ENCODE measurements around the gene RASSF5. TPM values are rescaled to one million over a fixed set of nuclear protein-coding genes. Genes with fewer than 3 reads are reported as not detected.

Gene RASSF5
- polyA plus RNA-seq, 2 of the 4 experiments (the other 2 are of a cell fraction), result 2.0 to 2.2 TPM

DNA sequence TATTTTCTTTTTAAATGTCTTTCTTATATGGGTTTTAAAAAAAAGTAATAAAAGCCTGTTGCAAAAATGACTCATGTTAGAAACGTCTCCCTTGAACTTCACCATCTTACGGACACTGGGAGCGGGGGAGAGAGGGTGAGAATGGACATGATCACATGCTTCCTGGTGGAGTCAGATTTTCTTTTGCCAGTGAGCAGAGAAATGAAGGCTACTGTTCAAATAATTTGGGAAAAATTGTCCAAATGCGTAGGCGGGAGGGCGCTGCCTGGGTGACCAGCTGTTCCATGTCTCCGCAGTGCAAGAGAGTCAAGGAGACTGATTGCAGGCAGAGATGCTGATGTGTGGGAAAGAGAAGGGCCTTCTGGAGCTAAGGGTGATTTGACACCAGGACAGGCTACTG is 81.9 kb downstream of the RASSF5 start:
- 83% methylated on average over 7 of the region's 7 CpGs for WGBS (ENCODE audit: missing lambda C conversion rate)
- ATAC-seq, result no peak
- H3K4me2 ChIP-seq, result no peak overlapping the region
- DNase-seq (ENCODE audit: low read depth in 1 of 2, low spot score in 1 of 2), result no peak
- CTCF ChIA-PET, result interaction anchor here (1.0 to 10.1 kb wide), 4 partner anchors 44 to 112 kb away, joined by 4 to 188 read pairs (median 12); no protein-coding TSS in a partner anchor
- H3K9me3 ChIP-seq, result no peaks in the 10 kb centered on the region
- H3K4me1 ChIP-seq, result no peaks in the 10 kb centered on the region
- no peak overlapping the region for H3K27ac ChIP-seq
- TF ChIP-seq HOXA7 (CRISPR knock-in tag; IDR thresholded peaks at IDR 0.05), result no peak
- TF ChIP-seq RFX5 (IDR thresholded peaks at IDR 0.05), result no peak
- no peak for TF ChIP-seq TFCP2L1 (CRISPR knock-in tag; IDR thresholded peaks at IDR 0.05)
- no peak for TF ChIP-seq NR3C1 (IDR thresholded peaks at IDR 0.05)
- TF ChIP-seq ZSCAN20 (CRISPR knock-in tag; IDR thresholded peaks at IDR 0.05), result no peak
- TF ChIP-seq RAD21 (conservative IDR thresholded peaks at IDR 0.05 in 1 of 2, IDR thresholded peaks at IDR 0.05 in 1 of 2), result no peak
- no peak for TF ChIP-seq PHF8 (IDR thresholded peaks at IDR 0.05; ENCODE audit: borderline replicate concordance, low read depth)
- no peak for TF ChIP-seq FOXS1 (CRISPR knock-in tag; IDR thresholded peaks at IDR 0.05)
- no peak for TF ChIP-seq EHMT2 (IDR thresholded peaks at IDR 0.05; ENCODE audit: low read depth)
- TF ChIP-seq, protein P1, sequence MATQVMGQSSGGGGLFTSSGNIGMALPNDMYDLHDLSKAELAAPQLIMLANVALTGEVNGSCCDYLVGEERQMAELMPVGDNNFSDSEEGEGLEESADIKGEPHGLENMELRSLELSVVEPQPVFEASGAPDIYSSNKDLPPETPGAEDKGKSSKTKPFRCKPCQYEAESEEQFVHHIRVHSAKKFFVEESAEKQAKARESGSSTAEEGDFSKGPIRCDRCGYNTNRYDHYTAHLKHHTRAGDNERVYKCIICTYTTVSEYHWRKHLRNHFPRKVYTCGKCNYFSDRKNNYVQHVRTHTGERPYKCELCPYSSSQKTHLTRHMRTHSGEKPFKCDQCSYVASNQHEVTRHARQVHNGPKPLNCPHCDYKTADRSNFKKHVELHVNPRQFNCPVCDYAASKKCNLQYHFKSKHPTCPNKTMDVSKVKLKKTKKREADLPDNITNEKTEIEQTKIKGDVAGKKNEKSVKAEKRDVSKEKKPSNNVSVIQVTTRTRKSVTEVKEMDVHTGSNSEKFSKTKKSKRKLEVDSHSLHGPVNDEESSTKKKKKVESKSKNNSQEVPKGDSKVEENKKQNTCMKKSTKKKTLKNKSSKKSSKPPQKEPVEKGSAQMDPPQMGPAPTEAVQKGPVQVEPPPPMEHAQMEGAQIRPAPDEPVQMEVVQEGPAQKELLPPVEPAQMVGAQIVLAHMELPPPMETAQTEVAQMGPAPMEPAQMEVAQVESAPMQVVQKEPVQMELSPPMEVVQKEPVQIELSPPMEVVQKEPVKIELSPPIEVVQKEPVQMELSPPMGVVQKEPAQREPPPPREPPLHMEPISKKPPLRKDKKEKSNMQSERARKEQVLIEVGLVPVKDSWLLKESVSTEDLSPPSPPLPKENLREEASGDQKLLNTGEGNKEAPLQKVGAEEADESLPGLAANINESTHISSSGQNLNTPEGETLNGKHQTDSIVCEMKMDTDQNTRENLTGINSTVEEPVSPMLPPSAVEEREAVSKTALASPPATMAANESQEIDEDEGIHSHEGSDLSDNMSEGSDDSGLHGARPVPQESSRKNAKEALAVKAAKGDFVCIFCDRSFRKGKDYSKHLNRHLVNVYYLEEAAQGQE (IDR thresholded peaks at IDR 0.05), result no peak
- no peak for TF ChIP-seq TP53 (CRISPR knock-in tag; IDR thresholded peaks at IDR 0.05)
- TF ChIP-seq HOXB5 (CRISPR knock-in tag; IDR thresholded peaks at IDR 0.05), result no peak
- no peak for TF ChIP-seq MYC (IDR thresholded peaks at IDR 0.05; ENCODE audit: borderline replicate concordance, low read length)
- TF ChIP-seq HES2 (IDR thresholded peaks at IDR 0.05), result no peak
- no peak for TF ChIP-seq RARB (CRISPR knock-in tag; IDR thresholded peaks at IDR 0.05)
- no peak for TF ChIP-seq KDM5A (IDR thresholded peaks at IDR 0.05)
- TF ChIP-seq CTCF (IDR thresholded peaks at IDR 0.05), result no peak
- no peak for FAIRE-seq
- H3K4me3 ChIP-seq, result no peak overlapping the region
- POLR2A ChIA-PET, result no interaction called here

GRCh38 chr1:206590025-206590758 is 82.9 kb downstream of the RASSF5 start:
- no peak for DNase-seq (ENCODE audit: low read depth in 1 of 2, low spot score in 1 of 2)

More at GRCh38 chr1:206590025-206590758, 82.9 kb downstream of the RASSF5 start:
- TF ChIP-seq CTCF (IDR thresholded peaks at IDR 0.05) (peak; percentile 32), RAD21 (conservative IDR thresholded peaks at IDR 0.05 in 1 of 2, IDR thresholded peaks at IDR 0.05 in 1 of 2) (peak in 1 of 2 experiments; percentile 31; a peak in 2 of 5 replicates), TP53 (CRISPR knock-in tag; IDR thresholded peaks at IDR 0.05) (no peak), MAFK (IDR thresholded peaks at IDR 0.05; ENCODE audit: partially characterized antibody) (no peak)
- FAIRE-seq, result no peak
- no peak overlapping the region for H3K4me2 ChIP-seq
- H3K4me3 ChIP-seq, result no peak overlapping the region
- WGBS (ENCODE audit: missing lambda C conversion rate), result 67% methylated on average over 8 of the region's 8 CpGs
- ATAC-seq, result peak in 1 of 2 experiments; percentile 43; a peak in 1 of 6 replicates
- CTCF ChIA-PET, result interaction anchor here (3.7 kb wide), 1 partner anchor 17 kb away, joined by 20 read pairs; no protein-coding TSS in a partner anchor
- no peaks in the 10 kb centered on the region for H3K9me3 ChIP-seq
- H3K27ac ChIP-seq, result no peak overlapping the region
- H3K4me1 ChIP-seq, result no peaks in the 10 kb centered on the region
- POLR2A ChIA-PET, result no interaction called here
